SW480 (cell line): ENCODE data around the gene FEN1.

ENCODE experiments used
- DNase-seq: peaks from one replicate; pipeline ENCODE4 v3.0.0-alpha.2; 2016; ENCODE audit warnings: low spot score

Gene FEN1

GRCh38 chr11:61841636-61842527, 49.2 kb downstream of the FEN1 start:
- DNase-seq, result no peak

GRCh38 chr11:61842528-61842820, 49.8 kb downstream of the FEN1 start:
- no peak for DNase-seq

- DNase-seq, result no peak
Measured at GRCh38 chr11:61844909-61845565, 52.3 kb downstream of the FEN1 start.

- DNase-seq, result no peak
Measured at GRCh38 chr11:61846362-61847020, 53.8 kb downstream of the FEN1 start.
